Measurements from ENCODE around the gene SPIRE2.
A peak's percentile ranks its signal among the peaks of the same experiment; 100 is the strongest.
"Not testable (repeated sequence)": the region's sequence is repeated elsewhere in the genome, so short reads cannot be mapped to it uniquely, and the experiment has no call there.

SPIRE2 gene, protein sequence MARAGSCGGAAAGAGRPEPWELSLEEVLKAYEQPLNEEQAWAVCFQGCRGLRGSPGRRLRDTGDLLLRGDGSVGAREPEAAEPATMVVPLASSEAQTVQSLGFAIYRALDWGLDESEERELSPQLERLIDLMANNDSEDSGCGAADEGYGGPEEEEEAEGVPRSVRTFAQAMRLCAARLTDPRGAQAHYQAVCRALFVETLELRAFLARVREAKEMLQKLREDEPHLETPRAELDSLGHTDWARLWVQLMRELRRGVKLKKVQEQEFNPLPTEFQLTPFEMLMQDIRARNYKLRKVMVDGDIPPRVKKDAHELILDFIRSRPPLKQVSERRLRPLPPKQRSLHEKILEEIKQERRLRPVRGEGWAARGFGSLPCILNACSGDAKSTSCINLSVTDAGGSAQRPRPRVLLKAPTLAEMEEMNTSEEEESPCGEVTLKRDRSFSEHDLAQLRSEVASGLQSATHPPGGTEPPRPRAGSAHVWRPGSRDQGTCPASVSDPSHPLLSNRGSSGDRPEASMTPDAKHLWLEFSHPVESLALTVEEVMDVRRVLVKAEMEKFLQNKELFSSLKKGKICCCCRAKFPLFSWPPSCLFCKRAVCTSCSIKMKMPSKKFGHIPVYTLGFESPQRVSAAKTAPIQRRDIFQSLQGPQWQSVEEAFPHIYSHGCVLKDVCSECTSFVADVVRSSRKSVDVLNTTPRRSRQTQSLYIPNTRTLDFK

DNA sequence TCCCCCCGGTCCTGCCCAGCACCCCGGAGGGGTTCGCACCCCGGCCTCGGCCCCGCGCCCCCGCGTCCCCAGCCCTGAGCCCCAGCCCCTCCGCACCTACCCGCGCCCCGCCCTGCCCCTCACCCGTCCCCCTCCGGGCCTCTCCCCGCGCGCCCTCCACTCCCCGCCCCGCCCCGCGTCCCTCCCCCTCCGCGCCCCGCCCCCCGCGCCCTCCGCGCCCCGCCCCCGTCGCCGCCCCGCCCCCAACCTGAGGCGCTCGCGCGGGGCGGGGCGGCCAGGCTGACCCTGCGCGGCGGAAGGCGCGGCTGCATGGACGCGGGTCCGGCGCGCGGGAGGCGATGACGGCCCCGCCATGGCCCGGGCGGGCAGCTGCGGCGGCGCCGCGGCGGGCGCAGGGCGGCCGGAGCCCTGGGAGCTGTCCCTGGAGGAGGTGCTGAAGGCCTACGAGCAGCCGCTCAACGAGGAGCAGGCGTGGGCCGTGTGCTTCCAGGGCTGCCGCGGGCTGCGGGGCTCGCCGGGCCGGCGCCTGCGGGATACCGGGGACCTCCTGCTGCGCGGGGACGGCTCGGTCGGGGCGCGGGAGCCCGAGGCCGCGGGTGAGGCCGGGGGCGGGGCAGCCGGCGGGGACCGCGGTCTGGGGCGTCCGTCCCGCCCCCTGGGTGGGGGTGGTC, at the start of gene SPIRE2:
Gene SPIRE2, plus strand, starts transcription at position 277 of the 671 bp plus-strand sequence. Its CDS starts 76 bp downstream, at position 353.
- Histone ChIP-seq H3K27ac (ENCODE audit: low read depth, low read length) (no peak within 1 kb of the TSS), H3K4me1 (ENCODE audit: control insufficient read depth in 5 of 5, insufficient read depth in 5 of 5, low read length in 5 of 5) (peaks cover 0 to 16% (median 14%) of the 10 kb centered on the region in 5 donors), H3K27me3 (ENCODE audit: control insufficient read depth in 5 of 5, insufficient read depth in 4 of 5, low read length in 5 of 5) (peaks cover 0 to 9% (median 0%) of the 10 kb centered on the region in 5 donors), H3K9ac (ENCODE audit: low read length in 5 of 5) (no peak within 1 kb of the TSS), H3K36me3 (ENCODE audit: control insufficient read depth in 5 of 5, insufficient read depth in 5 of 5, low read length in 5 of 5) (no peaks in the 10 kb centered on the region), H3K4me3 (ENCODE audit: low read depth in 1 of 5, low read length in 5 of 5) (peak within 1 kb of the TSS; percentile 45 to 62 (median 57)), H3K9me3 (ENCODE audit: control insufficient read depth in 5 of 5, low read length in 5 of 5) (no peaks in the 10 kb centered on the region)

DNA sequence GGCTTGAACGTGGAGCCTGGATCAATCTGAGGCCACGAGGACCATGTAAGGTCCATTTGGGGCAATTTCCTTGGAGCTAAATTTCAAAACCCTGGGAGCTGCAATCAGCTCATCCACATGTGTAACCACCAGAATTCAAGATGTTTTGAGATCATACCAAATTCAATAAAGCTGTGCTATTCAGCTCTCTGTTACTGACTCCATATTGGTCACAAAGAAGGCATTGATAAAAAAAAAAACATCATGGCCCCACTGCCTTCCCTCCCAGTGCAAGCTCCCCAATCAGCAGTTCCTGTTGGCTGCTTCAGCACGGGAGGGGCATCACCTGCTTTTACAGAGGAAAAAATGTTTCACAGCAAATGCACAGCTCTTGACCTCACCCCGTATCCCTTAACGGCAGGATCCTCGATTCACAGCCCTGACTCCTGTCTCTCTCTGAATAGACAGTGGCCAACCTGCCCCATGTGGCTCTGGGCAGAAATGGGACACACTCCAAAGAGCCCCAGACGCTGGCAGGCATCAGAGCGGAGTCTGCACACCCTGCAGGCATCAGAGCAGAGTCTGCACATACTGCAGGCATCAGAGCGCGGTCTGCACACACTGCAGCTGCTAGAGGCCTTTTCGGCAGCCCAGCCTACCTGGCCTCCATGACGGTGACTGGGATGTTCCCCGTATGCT, 48.9 kb upstream of the SPIRE2 start:
- H3K4me3 ChIP-seq (ENCODE audit: low read depth in 1 of 5, low read length in 5 of 5) = no peak overlapping the region

DNA sequence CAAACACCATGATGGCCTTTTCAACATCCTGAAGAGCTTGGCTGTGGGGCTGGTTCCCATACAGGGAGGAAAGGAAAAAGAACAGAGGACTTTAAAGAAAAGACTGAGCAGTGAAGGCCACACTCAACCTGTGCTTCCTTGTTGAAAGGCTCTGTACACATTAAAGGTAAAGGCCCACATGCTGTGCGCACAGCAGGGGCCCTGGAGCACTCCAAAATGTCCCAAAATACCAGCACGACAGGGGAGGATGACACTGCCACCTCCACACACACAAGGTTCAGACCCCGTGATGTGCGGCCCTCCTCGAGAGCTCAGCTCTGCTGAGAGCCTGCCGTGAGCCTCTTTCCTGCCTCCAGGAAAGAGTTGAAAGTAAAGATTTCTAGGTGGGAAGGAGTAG, 48.4 kb upstream of the SPIRE2 start:
- Histone ChIP-seq H3K9me3 (ENCODE audit: control insufficient read depth in 5 of 5, low read length in 5 of 5) (no peaks in the 10 kb centered on the region), H3K27ac (ENCODE audit: low read depth, low read length) (no peak overlapping the region), H3K27me3 (ENCODE audit: control insufficient read depth in 5 of 5, insufficient read depth in 4 of 5, low read length in 5 of 5) (no peaks in the 10 kb centered on the region), H3K36me3 (ENCODE audit: control insufficient read depth in 5 of 5, insufficient read depth in 5 of 5, low read length in 5 of 5) (no peaks in the 10 kb centered on the region), H3K4me3 (ENCODE audit: low read depth in 1 of 5, low read length in 5 of 5) (no peak overlapping the region), H3K4me1 (ENCODE audit: control insufficient read depth in 5 of 5, insufficient read depth in 5 of 5, low read length in 5 of 5) (no peaks in the 10 kb centered on the region), H3K9ac (ENCODE audit: low read length in 5 of 5) (no peak overlapping the region)

More for the DNA sequence above, 48.9 kb upstream of the SPIRE2 start:
- Histone ChIP-seq H3K36me3 (ENCODE audit: control insufficient read depth in 5 of 5, insufficient read depth in 5 of 5, low read length in 5 of 5) (no peaks in the 10 kb centered on the region), H3K27me3 (ENCODE audit: control insufficient read depth in 5 of 5, insufficient read depth in 4 of 5, low read length in 5 of 5) (no peaks in the 10 kb centered on the region), H3K4me1 (ENCODE audit: control insufficient read depth in 5 of 5, insufficient read depth in 5 of 5, low read length in 5 of 5) (no peaks in the 10 kb centered on the region), H3K27ac (ENCODE audit: low read depth, low read length) (no peak overlapping the region), H3K9me3 (ENCODE audit: control insufficient read depth in 5 of 5, low read length in 5 of 5) (no peaks in the 10 kb centered on the region), H3K9ac (ENCODE audit: low read length in 5 of 5) (no peak overlapping the region)

DNA sequence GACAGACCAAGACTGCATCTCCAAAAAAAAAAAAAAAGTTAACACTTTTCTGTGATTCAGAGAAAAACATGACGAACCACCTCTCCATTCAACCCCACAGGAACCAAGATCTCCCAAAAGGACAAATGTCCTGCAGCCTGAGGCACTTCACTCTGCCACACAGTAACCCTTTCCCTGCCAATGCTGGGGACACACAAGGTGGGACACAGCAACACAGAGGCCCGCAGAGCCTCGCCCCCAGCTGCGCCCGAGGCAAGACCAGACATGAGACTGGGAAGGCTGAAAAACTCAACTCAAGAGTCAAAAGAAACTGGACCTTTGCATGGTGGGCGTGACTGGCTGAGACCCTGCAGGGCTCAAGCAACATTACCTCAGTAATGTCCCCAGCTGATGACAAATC, 45.8 kb upstream of the SPIRE2 start:
- H3K36me3 ChIP-seq (ENCODE audit: control insufficient read depth in 5 of 5, insufficient read depth in 5 of 5, low read length in 5 of 5) = no peaks in the 10 kb centered on the region
- H3K27ac ChIP-seq (ENCODE audit: low read depth, low read length) = no peak overlapping the region
- no peak overlapping the region for H3K4me3 ChIP-seq (ENCODE audit: low read depth in 1 of 5, low read length in 5 of 5)
- H3K4me1 ChIP-seq (ENCODE audit: control insufficient read depth in 5 of 5, insufficient read depth in 5 of 5, low read length in 5 of 5) = no peaks in the 10 kb centered on the region
- H3K9me3 ChIP-seq (ENCODE audit: control insufficient read depth in 5 of 5, low read length in 5 of 5) = no peaks in the 10 kb centered on the region
- H3K27me3 ChIP-seq (ENCODE audit: control insufficient read depth in 5 of 5, insufficient read depth in 4 of 5, low read length in 5 of 5) = no peaks in the 10 kb centered on the region
- H3K9ac ChIP-seq (ENCODE audit: low read length in 5 of 5) = no peak overlapping the region

DNA sequence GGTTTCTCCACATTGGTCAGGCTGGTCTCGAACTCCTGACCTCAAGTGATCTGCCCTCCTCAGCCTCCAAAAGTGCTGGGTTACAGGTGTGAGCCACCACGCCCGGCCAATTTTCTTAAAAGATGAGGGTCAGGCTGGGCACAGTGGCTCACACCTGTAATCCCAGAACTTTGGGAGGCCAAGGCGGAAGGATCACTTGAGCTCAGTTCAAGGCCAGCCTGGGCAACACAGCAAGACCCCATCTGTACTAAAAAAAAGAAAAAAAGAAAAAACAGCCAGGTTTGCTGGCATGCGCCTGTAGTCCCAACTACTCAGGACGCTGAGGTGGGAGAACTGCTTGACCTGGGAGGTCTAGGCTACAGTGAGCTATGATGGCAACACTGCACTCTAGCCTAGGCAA, 44.3 kb upstream of the SPIRE2 start:
- H3K9ac ChIP-seq (ENCODE audit: low read length in 5 of 5); H3K4me1 ChIP-seq (ENCODE audit: control insufficient read depth in 5 of 5, insufficient read depth in 5 of 5, low read length in 5 of 5); H3K36me3 ChIP-seq (ENCODE audit: control insufficient read depth in 5 of 5, insufficient read depth in 5 of 5, low read length in 5 of 5); H3K27ac ChIP-seq (ENCODE audit: low read depth, low read length); H3K4me3 ChIP-seq (ENCODE audit: low read depth in 1 of 5, low read length in 5 of 5); H3K9me3 ChIP-seq (ENCODE audit: control insufficient read depth in 5 of 5, low read length in 5 of 5); H3K27me3 ChIP-seq (ENCODE audit: control insufficient read depth in 5 of 5, insufficient read depth in 4 of 5, low read length in 5 of 5): not testable (repeated sequence)

DNA sequence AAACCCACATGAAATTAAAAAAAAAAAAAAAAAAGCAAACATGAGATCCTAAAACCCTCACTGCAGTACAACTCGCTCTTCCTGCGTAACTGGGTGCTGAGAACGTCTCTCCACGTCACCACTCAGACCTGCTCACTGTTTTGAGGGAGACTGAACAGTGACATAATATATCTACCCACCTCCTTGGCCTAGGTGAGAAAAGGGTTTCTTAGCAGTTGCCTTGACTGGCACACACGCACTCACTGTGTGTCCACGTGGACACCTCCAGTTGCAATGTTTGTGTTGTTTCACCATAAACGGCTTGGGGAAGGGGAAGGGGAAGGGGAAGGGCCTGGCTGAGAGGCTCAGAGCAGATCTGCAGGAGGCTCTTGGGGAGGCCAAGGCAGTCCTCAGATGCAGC, 43.9 kb upstream of the SPIRE2 start:
- Histone ChIP-seq H3K36me3 (ENCODE audit: control insufficient read depth in 5 of 5, insufficient read depth in 5 of 5, low read length in 5 of 5) (no peaks in the 10 kb centered on the region), H3K9me3 (ENCODE audit: control insufficient read depth in 5 of 5, low read length in 5 of 5) (no peaks in the 10 kb centered on the region), H3K27ac (ENCODE audit: low read depth, low read length) (no peak overlapping the region), H3K4me1 (ENCODE audit: control insufficient read depth in 5 of 5, insufficient read depth in 5 of 5, low read length in 5 of 5) (no peaks in the 10 kb centered on the region), H3K9ac (ENCODE audit: low read length in 5 of 5) (no peak overlapping the region), H3K27me3 (ENCODE audit: control insufficient read depth in 5 of 5, insufficient read depth in 4 of 5, low read length in 5 of 5) (no peaks in the 10 kb centered on the region), H3K4me3 (ENCODE audit: low read depth in 1 of 5, low read length in 5 of 5) (no peak overlapping the region)

DNA sequence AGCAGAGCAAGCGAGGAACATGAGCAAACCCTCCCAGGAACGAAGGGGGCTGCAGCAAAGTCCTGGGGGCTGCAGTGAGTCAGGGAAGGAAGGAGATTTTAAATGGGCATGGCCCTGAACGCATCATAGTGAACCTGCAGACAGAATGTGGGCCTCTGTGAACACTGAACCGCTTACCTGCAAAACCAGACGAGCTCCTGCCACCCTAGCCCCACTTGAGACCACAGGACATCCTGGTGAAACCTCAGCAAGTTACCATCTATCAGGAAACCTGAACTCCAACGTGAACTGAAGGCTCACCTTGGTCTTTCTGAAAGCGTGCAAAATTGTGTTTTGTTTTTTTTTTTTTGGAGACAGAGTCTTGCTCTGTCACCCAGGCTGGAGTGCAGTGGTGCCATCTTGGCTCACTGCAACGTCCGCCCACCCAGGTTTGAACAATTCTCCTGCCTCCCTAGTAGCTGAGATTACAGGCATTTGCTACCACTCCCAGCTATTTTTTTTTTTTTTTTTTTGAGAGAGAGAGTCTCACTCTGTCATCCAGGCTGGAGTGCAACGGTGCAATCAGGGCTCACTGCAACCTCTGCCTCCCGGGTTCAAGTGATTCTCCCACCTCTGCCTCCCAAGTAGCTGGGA, 42.6 kb upstream of the SPIRE2 start:
- Histone ChIP-seq H3K4me3 (ENCODE audit: low read depth in 1 of 5, low read length in 5 of 5) (no peak overlapping the region), H3K9ac (ENCODE audit: low read length in 5 of 5) (no peak overlapping the region), H3K9me3 (ENCODE audit: control insufficient read depth in 5 of 5, low read length in 5 of 5) (no peaks in the 10 kb centered on the region), H3K27ac (ENCODE audit: low read depth, low read length) (no peak overlapping the region), H3K4me1 (ENCODE audit: control insufficient read depth in 5 of 5, insufficient read depth in 5 of 5, low read length in 5 of 5) (no peaks in the 10 kb centered on the region), H3K27me3 (ENCODE audit: control insufficient read depth in 5 of 5, insufficient read depth in 4 of 5, low read length in 5 of 5) (no peaks in the 10 kb centered on the region), H3K36me3 (ENCODE audit: control insufficient read depth in 5 of 5, insufficient read depth in 5 of 5, low read length in 5 of 5) (no peaks in the 10 kb centered on the region)

DNA sequence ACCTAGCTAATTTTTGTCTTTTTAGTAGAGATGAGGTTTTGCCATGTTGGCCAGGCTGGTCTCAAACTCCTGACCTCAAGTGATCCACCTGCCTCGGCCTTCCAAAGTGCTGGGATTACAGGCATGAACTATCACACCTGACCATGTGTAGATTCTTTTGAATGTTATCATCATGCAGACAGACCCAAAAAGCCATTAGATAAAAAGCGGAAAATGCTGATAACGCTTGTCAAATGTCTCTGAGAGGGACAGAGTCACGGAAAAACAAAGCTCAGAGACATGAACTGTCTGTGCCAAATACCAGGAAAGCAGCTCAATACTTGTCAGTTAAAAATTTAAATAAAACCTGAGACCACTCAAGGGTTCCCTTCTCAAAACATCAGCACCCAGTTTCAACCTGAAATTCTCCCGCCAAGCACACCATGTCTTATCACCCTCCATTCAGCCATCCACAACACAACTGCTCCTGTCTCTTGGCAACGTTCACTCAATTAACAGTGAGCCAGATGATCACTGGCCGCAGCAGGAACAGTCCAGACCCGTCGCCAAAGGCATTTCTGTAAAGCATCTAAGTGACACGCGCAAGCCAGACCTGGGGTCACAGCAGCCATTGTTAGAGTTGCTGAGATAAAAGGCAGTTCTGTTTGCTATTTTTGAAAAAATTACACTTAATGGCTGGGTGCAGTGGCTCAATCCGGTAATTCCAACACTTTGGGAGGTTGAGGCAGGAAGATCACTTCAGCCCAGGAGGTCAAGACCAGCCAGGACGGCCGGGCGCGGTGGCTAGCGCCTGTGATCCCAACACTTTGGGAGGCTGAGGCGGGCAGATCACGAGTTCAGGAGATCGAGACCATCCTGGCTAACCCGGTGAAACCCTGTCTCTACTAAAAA, 41.6 kb upstream of the SPIRE2 start:
- no peak overlapping the region for H3K9ac ChIP-seq (ENCODE audit: low read length in 5 of 5)
- no peaks in the 10 kb centered on the region for H3K9me3 ChIP-seq (ENCODE audit: control insufficient read depth in 5 of 5, low read length in 5 of 5)
- no peaks in the 10 kb centered on the region for H3K4me1 ChIP-seq (ENCODE audit: control insufficient read depth in 5 of 5, insufficient read depth in 5 of 5, low read length in 5 of 5)
- no peak overlapping the region for H3K27ac ChIP-seq (ENCODE audit: low read depth, low read length)
- no peak overlapping the region for H3K4me3 ChIP-seq (ENCODE audit: low read depth in 1 of 5, low read length in 5 of 5)
- no peaks in the 10 kb centered on the region for H3K27me3 ChIP-seq (ENCODE audit: control insufficient read depth in 5 of 5, insufficient read depth in 4 of 5, low read length in 5 of 5)
- H3K36me3 ChIP-seq (ENCODE audit: control insufficient read depth in 5 of 5, insufficient read depth in 5 of 5, low read length in 5 of 5) = no peaks in the 10 kb centered on the region

DNA sequence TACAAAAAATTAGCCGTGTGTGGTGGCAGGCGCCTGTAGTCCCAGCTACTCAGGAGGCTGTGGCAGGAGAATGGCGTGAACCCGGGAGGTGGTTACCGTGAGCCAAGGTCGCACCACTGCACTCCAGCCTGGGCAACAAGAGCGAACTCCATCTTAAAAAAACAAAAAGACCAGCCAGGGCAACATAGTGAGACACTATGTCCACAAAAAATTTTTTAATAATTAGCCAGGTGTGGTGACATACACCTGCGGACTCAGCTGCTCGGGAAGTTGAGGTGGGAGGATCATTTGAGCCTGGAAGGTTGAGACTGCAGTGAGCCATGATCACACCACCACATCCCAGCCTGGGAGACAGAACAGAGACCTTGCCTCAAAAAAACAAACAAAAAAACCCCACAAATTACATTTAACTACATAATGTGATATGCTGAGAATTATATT, 40.9 kb upstream of the SPIRE2 start:
- Histone ChIP-seq H3K27me3 (ENCODE audit: control insufficient read depth in 5 of 5, insufficient read depth in 4 of 5, low read length in 5 of 5) (no peaks in the 10 kb centered on the region), H3K36me3 (ENCODE audit: control insufficient read depth in 5 of 5, insufficient read depth in 5 of 5, low read length in 5 of 5) (no peaks in the 10 kb centered on the region), H3K27ac (ENCODE audit: low read depth, low read length) (no peak overlapping the region), H3K9me3 (ENCODE audit: control insufficient read depth in 5 of 5, low read length in 5 of 5) (no peaks in the 10 kb centered on the region), H3K4me1 (ENCODE audit: control insufficient read depth in 5 of 5, insufficient read depth in 5 of 5, low read length in 5 of 5) (no peaks in the 10 kb centered on the region), H3K9ac (ENCODE audit: low read length in 5 of 5) (no peak overlapping the region), H3K4me3 (ENCODE audit: low read depth in 1 of 5, low read length in 5 of 5) (no peak overlapping the region)
